Upper lobe of right lung (tissue), 1 donor: ENCODE data around the gene MDH1B. TPM values are rescaled to one million over a fixed set of nuclear protein-coding genes. Genes with fewer than 3 reads are reported as not detected.

ENCODE experiments used
- ATAC-seq: fragments of 200-7000 bp; cut with Tn5 transposase; one replicate; pipeline ENCODE4 v1.9.1; 2020; ENCODE audit warnings: mild to moderate bottlenecking, moderate library complexity
- DNase-seq: peaks from one replicate; pipeline ENCODE4 v3.0.0-alpha.2; 2020
- H3K27ac ChIP-seq: fragments of 200-600 bp; one replicate; pipeline ENCODE4 v1.8.0; 2022
- H3K27me3 ChIP-seq: fragments of 200-600 bp; one replicate; pipeline ENCODE4 v1.8.0; 2022; ENCODE audit warnings: mild to moderate bottlenecking
- H3K36me3 ChIP-seq: fragments of 200-600 bp; one replicate; pipeline ENCODE4 v1.8.0; 2022
- H3K4me1 ChIP-seq: fragments of 200-600 bp; one replicate; pipeline ENCODE4 v1.8.0; 2022
- H3K4me3 ChIP-seq: fragments of 200-600 bp; one replicate; pipeline ENCODE4 v1.8.0; 2022; ENCODE audit warnings: mild to moderate bottlenecking
- H3K9me3 ChIP-seq: fragments of 200-600 bp; one replicate; pipeline ENCODE4 v1.8.0; 2022
- CTCF ChIP-seq: fragments of 200-600 bp; IDR thresholded peaks from one replicate; pipeline ENCODE4 v1.8.0; 2022; ENCODE audit warnings: antibody characterized with exemption
- intact Hi-C: fragments of 100-400 bp; cut with DNase I; formaldehyde crosslinking; loops from one replicate; pipeline ENCODE4 v1.11.0; 2022
- total RNA-seq: library from RNA; stranded (reverse); fragmentation: NEBNext Ultra II Directional; extraction: Animal tissue kit (Norgen Biotek cat#: 25700); gene quantifications from one replicate; pipeline ENCODE4 v1.2.1, GENCODE V29; 2021
- donor health status: DM: no; HTN: yes; CAD: no; lungs with severe emphysema.

Gene MDH1B
- total RNA-seq, 1 donor from 2014 or later = 0.26 TPM

DNA sequence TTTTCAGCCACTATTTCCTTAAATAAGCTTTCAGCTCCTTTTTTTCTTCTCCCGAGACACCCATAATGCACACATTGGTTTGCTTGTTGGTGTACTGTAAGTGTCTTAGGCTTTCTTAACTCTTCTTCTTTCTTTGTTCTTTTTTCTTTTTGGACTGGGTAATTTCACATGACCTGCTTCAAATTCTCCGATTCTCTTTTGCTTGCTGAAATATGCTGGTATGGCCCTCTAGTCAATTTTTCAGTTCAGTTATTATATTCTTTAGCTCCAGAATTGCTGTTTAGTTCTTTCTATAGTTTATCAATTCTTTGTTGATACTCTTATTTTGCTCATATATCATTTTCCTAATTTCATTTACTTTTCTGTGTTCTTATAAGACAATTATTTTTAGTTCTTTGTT lies 15.5 kb upstream of the MDH1B start:
- Histone ChIP-seq H3K4me3 (no peak overlapping the region), H3K27ac (no peak overlapping the region), H3K9me3 (peaks cover 7% of the 10 kb centered on the region), H3K36me3 (peaks cover 68% of the 10 kb centered on the region), H3K27me3 (no peaks in the 10 kb centered on the region), H3K4me1 (no peaks in the 10 kb centered on the region)
- intact Hi-C loops = no loop called here
- no peak for ATAC-seq
- TF ChIP-seq CTCF = no peak
- no peak for DNase-seq

- intact Hi-C loops = no loop called here
- Histone ChIP-seq H3K9me3 (peaks cover 7% of the 10 kb centered on the region), H3K27me3 (no peaks in the 10 kb centered on the region), H3K4me3 (no peak overlapping the region), H3K4me1 (no peaks in the 10 kb centered on the region), H3K36me3 (peaks cover 64% of the 10 kb centered on the region), H3K27ac (no peak overlapping the region)
- no peak for DNase-seq
- no peak for TF ChIP-seq CTCF
- no peak for ATAC-seq
These were observed 11.3 kb upstream of the MDH1B start for GRCh38 chr2:206776432-206776831.

DNA sequence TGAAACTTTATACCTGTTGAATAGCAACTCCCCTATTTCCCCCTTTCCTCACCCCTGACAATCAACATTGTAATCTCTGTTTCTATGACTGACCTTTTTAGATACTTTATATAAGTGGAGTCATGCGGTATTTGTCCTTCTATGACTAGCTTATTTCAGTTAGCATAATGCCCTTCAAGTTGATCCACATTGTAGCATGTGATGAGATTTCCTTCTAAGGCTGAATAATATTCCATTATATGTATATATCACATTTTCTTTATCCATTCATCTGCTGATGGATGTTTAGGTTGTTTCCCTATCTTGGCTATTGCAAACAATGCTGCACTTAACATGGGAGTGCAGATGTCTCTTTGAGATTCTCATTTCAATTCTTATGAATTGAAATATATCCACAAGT lies 9.7 kb upstream of the MDH1B start:
- H3K27ac ChIP-seq = no peak overlapping the region
- H3K36me3 ChIP-seq = peaks cover 73% of the 10 kb centered on the region
- peaks cover 7% of the 10 kb centered on the region for H3K9me3 ChIP-seq
- H3K4me1 ChIP-seq = no peaks in the 10 kb centered on the region
- DNase-seq (no peak), ATAC-seq (no peak)
- no peak for TF ChIP-seq CTCF
- no peaks in the 10 kb centered on the region for H3K27me3 ChIP-seq
- H3K4me3 ChIP-seq = no peak overlapping the region
- intact Hi-C loops = no loop called here

GRCh38 chr2:206766057-206766930 lies 1.2 kb upstream of the MDH1B start:
- DNase-seq (no peak), ATAC-seq (no peak)
- Histone ChIP-seq H3K4me1 (peaks cover 4% of the 10 kb centered on the region), H3K4me3 (peak overlapping the region; percentile 88), H3K27me3 (no peaks in the 10 kb centered on the region), H3K27ac (peak overlapping the region; percentile 93), H3K36me3 (peaks cover 14% of the 10 kb centered on the region), H3K9me3 (no peaks in the 10 kb centered on the region)
- TF ChIP-seq CTCF = no peak
- intact Hi-C loops = no loop called here

- intact Hi-C loops = no loop called here
- no peak for TF ChIP-seq CTCF
- Histone ChIP-seq H3K9me3 (no peaks in the 10 kb centered on the region), H3K27ac (peak overlapping the region; percentile 93), H3K4me1 (peaks cover 4% of the 10 kb centered on the region), H3K4me3 (peak overlapping the region; percentile 88), H3K36me3 (peaks cover 7% of the 10 kb centered on the region), H3K27me3 (no peaks in the 10 kb centered on the region)
- DNase-seq (no peak), ATAC-seq (no peak)
These were observed 371 bp downstream of the MDH1B start for GRCh38 chr2:206764673-206765241.
